HepG2 (cell line): Measurements from ENCODE around the gene RPL38. TPM values are rescaled to one million over a fixed set of nuclear protein-coding genes. Genes with fewer than 3 reads are reported as not detected.

Experiments used
- ATRX ChIP-seq: sonication (generic); formaldehyde crosslinking; IDR thresholded peaks from 2 replicates; pipeline ENCODE4 v1.4.0; 2020; ENCODE audit warnings: missing genetic modification reagents, borderline replicate concordance
- BCL3 ChIP-seq: sonication (generic); formaldehyde crosslinking; IDR thresholded peaks from 2 replicates; pipeline ENCODE4 v1.5.1; 2020; ENCODE audit warnings: mild to moderate bottlenecking, missing genetic modification reagents, moderate library complexity
- BRCA1 ChIP-seq: sonication (generic); formaldehyde crosslinking; IDR thresholded peaks from 2 replicates; pipeline ENCODE4 v1.4.0; 2020; ENCODE audit warnings: missing genetic modification reagents
- DBP ChIP-seq: sonication (generic); formaldehyde crosslinking; IDR thresholded peaks from 2 replicates; pipeline ENCODE4 v1.4.0; 2020; ENCODE audit warnings: missing genetic modification reagents; ENCODE audit errors: not compliant biosample characterization
- FOXK2 ChIP-seq: fragments of 450-650 bp; IDR thresholded peaks from 2 replicates; pipeline ENCODE4 v1.6.1; 2016
- GLMP ChIP-seq: sonication (generic); formaldehyde crosslinking; IDR thresholded peaks from 2 replicates; pipeline ENCODE4 v1.9.0; 2021; ENCODE audit warnings: missing genetic modification reagents, mild to moderate bottlenecking, borderline replicate concordance
- GTF3A ChIP-seq: sonication (generic); formaldehyde crosslinking; conservative IDR thresholded peaks from 2 replicates; pipeline ENCODE4 v1.4.0; 2020; ENCODE audit warnings: mild to moderate bottlenecking, missing genetic modification reagents
- KDM1A ChIP-seq: IDR thresholded peaks from 2 replicates; pipeline ENCODE4 v1.6.1; 2016; ENCODE audit warnings: missing compliant biosample characterization
- MIER2 ChIP-seq: IDR thresholded peaks from 2 replicates; pipeline ENCODE4 v1.6.1; 2016; ENCODE audit warnings: missing biosample characterization, missing genetic modification reagents
- MTF1 ChIP-seq: sonication (generic); formaldehyde crosslinking; IDR thresholded peaks from 2 replicates; pipeline ENCODE4 v1.5.0; 2020; ENCODE audit warnings: missing genetic modification reagents
- NR3C1 ChIP-seq: sonication (generic); formaldehyde crosslinking; IDR thresholded peaks from 2 replicates; pipeline ENCODE4 v1.4.0; 2020; ENCODE audit warnings: missing genetic modification reagents
- PHF21A ChIP-seq: sonication (generic); formaldehyde crosslinking; IDR thresholded peaks from 2 replicates; pipeline ENCODE4 v1.5.0; 2020; ENCODE audit warnings: mild to moderate bottlenecking, missing genetic modification reagents
- PTBP1 ChIP-seq: fragments of 200-400 bp; formaldehyde crosslinking; IDR thresholded peaks from 2 replicates; pipeline ENCODE4 v1.6.1; 2018; ENCODE audit warnings: low read length, low read depth; ENCODE audit not compliant: poor library complexity, severe bottlenecking
- SMAD9 ChIP-seq: sonication (generic); formaldehyde crosslinking; IDR thresholded peaks from 2 replicates; pipeline ENCODE4 v1.5.1; 2020; ENCODE audit warnings: mild to moderate bottlenecking, missing genetic modification reagents
- SRF ChIP-seq: IDR thresholded peaks from 2 replicates; pipeline ENCODE4 v1.6.1; 2011; ENCODE audit warnings: mild to moderate bottlenecking, low read depth, low read length, moderate library complexity
- TCF7 ChIP-seq: sonication (generic); IDR thresholded peaks from 2 replicates; pipeline ENCODE4 v1.6.1; 2016; ENCODE audit warnings: antibody characterized with exemption, low read depth
- THRA ChIP-seq: sonication (generic); formaldehyde crosslinking; IDR thresholded peaks from 2 replicates; pipeline ENCODE4 v1.4.0; 2020; ENCODE audit warnings: missing genetic modification reagents, borderline replicate concordance
- ZNF207 ChIP-seq: fragments of 450-650 bp; IDR thresholded peaks from 2 replicates; pipeline ENCODE4 v1.6.1; 2016; ENCODE audit warnings: antibody characterized with exemption, borderline replicate concordance
- ZNF30 ChIP-seq: sonication (generic); formaldehyde crosslinking; IDR thresholded peaks from 2 replicates; pipeline ENCODE4 v1.5.0; 2020; ENCODE audit warnings: mild to moderate bottlenecking, missing genetic modification reagents
- ZNF382 ChIP-seq: sonication (generic); formaldehyde crosslinking; IDR thresholded peaks from 2 replicates; pipeline ENCODE4 v1.5.0; 2020; ENCODE audit warnings: missing genetic modification reagents, mild to moderate bottlenecking, borderline replicate concordance
- ZNF619 ChIP-seq: sonication (generic); formaldehyde crosslinking; IDR thresholded peaks from 2 replicates; pipeline ENCODE4 v1.4.0; 2020; ENCODE audit warnings: mild to moderate bottlenecking, missing genetic modification reagents
- ZNF746 ChIP-seq: sonication (generic); formaldehyde crosslinking; IDR thresholded peaks from 2 replicates; pipeline ENCODE4 v1.8.0; 2022; ENCODE audit warnings: mild to moderate bottlenecking, missing genetic modification reagents
- ZNF749 ChIP-seq: sonication (generic); formaldehyde crosslinking; IDR thresholded peaks from 2 replicates; pipeline ENCODE4 v1.8.0; 2022; ENCODE audit warnings: mild to moderate bottlenecking, missing genetic modification reagents, moderate library complexity, borderline replicate concordance
- ZNF883 ChIP-seq: sonication (generic); formaldehyde crosslinking; IDR thresholded peaks from 2 replicates; pipeline ENCODE4 v1.5.1; 2020; ENCODE audit warnings: mild to moderate bottlenecking, missing genetic modification reagents; ENCODE audit errors: not compliant biosample characterization
- polyA plus RNA-seq, 8 experiments: library from polyadenylated mRNA; depleted of rRNA in 3 of 8; stranded (reverse) in 7 of 8; unstranded in 1 of 8; fragments of >200 nt; fragmentation: Illumina TruSeq in 4 of 8; extraction: Trizol in 4 of 8; gene quantifications; 2 replicates each; pipeline versions ENCODE4 v1.2.1 to v1.2.3, GENCODE V29; 2011 to 2016; ENCODE audit warnings: low read depth in 4 of 8, missing spikeins in 1 of 8, mixed read lengths in 1 of 8; ENCODE audit not compliant: insufficient read depth in 1 of 8
- total RNA-seq, 5 experiments: library from RNA; depleted of rRNA; stranded (reverse); fragments of >200 nt; fragmentation: Illumina TruSeq; extraction: Trizol; gene quantifications; 2 replicates each; pipeline ENCODE4 v1.2.3, GENCODE V29; 2016; ENCODE audit warnings: low read depth in 1 of 5

RPL38 gene
- total and polyA plus RNA-seq, 2 of the 13 experiments (the other 11 are each of a cell fraction or from before 2014, with no cell fraction given): 2,370 to 2,372 TPM

GRCh38 chr17:74203439-74204240, at the start of gene RPL38 (continued):
- TF ChIP-seq THRA (CRISPR knock-in tag): peak; percentile 85
- no peak; the same call in 1 of the 2 replicates for TF ChIP-seq PHF21A (CRISPR knock-in tag)
- peak; percentile 93 for TF ChIP-seq ZNF619 (CRISPR knock-in tag)
- TF ChIP-seq MIER2 (CRISPR knock-in tag): peak; percentile 84
- no peak for TF ChIP-seq ZNF749 (CRISPR knock-in tag)
- no peak for TF ChIP-seq PTBP1
- TF ChIP-seq SRF: peak; percentile 77; the same call in 1 of the 2 replicates
- TF ChIP-seq ZNF30 (CRISPR knock-in tag): no peak; the same call in 1 of the 2 replicates
- TF ChIP-seq ZNF207: no peak
- no peak for TF ChIP-seq BRCA1 (CRISPR knock-in tag)
- TF ChIP-seq DBP (CRISPR knock-in tag): no peak
- no peak for TF ChIP-seq ATRX (CRISPR knock-in tag)
- no peak for TF ChIP-seq ZNF382 (CRISPR knock-in tag)
- peak; percentile 77; the same call in 1 of the 2 replicates for TF ChIP-seq GTF3A (CRISPR knock-in tag)
- peak; percentile 74 for TF ChIP-seq FOXK2
- TF ChIP-seq ZNF746 (CRISPR knock-in tag): peak; percentile 24; the same call in 1 of the 2 replicates
- TF ChIP-seq KDM1A (CRISPR knock-in tag): 0 out of 2 replicates have a peak, but pooled peaks have one; percentile 56
- peak; percentile 86; the same call in 1 of the 2 replicates for TF ChIP-seq SMAD9 (CRISPR knock-in tag)
- peak; percentile 96 for TF ChIP-seq BCL3 (CRISPR knock-in tag)
- TF ChIP-seq ZNF883 (CRISPR knock-in tag): peak; percentile 58
- TF ChIP-seq MTF1 (CRISPR knock-in tag): no peak
- TF ChIP-seq GLMP (CRISPR knock-in tag): no peak
- no peak for TF ChIP-seq TCF7
- no peak for TF ChIP-seq NR3C1 (CRISPR knock-in tag)
